Central memory CD8-positive, alpha-beta T cell (primary cell): ENCODE results near the gene CTNND1.

Experiments used
- ATAC-seq: fragments of 150-1000 bp; cut with Tn5 transposase; replicated peaks from 2 replicates; pipeline ENCODE4 v1.10.0; 2022; ENCODE audit warnings: mild to moderate bottlenecking, moderate FRiP score, moderate number of reproducible peaks; ENCODE audit not compliant: poor library complexity, severe bottlenecking; ENCODE audit errors: extremely low read depth
- DNase-seq, 2 donors: peaks; one replicate each; pipeline ENCODE4 v3.0.0; 2021; ENCODE audit warnings: low spot score in 2 of 2
- H3K27ac Mint-ChIP-seq: one replicate; pipeline ENCODE4 v1.8.0; 2022; ENCODE audit warnings: low read depth, mild to moderate bottlenecking, moderate library complexity, mixed read lengths
- H3K27me3 Mint-ChIP-seq: one replicate; pipeline ENCODE4 v1.8.0; 2022; ENCODE audit warnings: mixed read lengths
- H3K36me3 Mint-ChIP-seq: one replicate; pipeline ENCODE4 v1.8.0; 2022; ENCODE audit warnings: mild to moderate bottlenecking, moderate library complexity, mixed read lengths; ENCODE audit not compliant: insufficient read depth
- H3K4me1 Mint-ChIP-seq: one replicate; pipeline ENCODE4 v1.8.0; 2022; ENCODE audit warnings: mixed read lengths
- H3K4me3 Mint-ChIP-seq: one replicate; pipeline ENCODE4 v1.8.0; 2022; ENCODE audit warnings: mild to moderate bottlenecking, moderate library complexity, mixed read lengths
- H3K9me3 Mint-ChIP-seq: one replicate; pipeline ENCODE4 v1.8.0; 2022; ENCODE audit warnings: mixed read lengths

The CTNND1 gene

DNA sequence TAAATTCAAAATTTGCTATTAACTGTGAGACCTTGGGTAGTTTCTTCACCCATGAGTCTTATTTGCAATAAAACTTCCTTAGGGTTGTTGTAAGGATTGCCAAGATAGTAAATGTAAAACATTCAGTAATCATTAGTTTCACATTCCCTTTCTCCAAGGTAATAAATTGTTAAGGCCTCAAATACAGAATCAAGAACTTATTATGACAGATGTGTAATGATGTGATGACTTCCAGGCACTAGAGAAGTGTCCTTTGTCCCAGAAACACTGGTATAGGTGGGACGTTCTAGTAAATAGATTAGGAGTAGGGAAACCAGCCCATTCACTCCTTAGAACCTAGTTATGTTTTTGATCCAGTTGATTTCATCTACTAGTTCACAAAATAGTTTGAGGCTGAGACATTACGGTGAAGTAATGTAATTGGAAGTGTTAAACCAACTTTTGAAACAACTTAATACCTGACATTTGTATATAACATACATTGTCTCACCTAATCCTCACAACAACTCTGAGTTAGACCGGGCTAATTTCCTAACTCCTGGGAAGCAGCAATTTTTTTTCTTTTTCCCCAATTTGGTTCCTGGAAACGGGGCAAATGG lies 25.5 kb downstream of the CTNND1 start:
- Mint-ChIP-seq H3K4me3 (no peak overlapping the region), H3K27me3 (no peaks in the 10 kb centered on the region), H3K4me1 (peaks cover 7% of the 10 kb centered on the region), H3K27ac (no peak overlapping the region), H3K36me3 (peaks cover 6% of the 10 kb centered on the region), H3K9me3 (no peaks in the 10 kb centered on the region)
- ATAC-seq (no peak), DNase-seq (no peak)

DNA sequence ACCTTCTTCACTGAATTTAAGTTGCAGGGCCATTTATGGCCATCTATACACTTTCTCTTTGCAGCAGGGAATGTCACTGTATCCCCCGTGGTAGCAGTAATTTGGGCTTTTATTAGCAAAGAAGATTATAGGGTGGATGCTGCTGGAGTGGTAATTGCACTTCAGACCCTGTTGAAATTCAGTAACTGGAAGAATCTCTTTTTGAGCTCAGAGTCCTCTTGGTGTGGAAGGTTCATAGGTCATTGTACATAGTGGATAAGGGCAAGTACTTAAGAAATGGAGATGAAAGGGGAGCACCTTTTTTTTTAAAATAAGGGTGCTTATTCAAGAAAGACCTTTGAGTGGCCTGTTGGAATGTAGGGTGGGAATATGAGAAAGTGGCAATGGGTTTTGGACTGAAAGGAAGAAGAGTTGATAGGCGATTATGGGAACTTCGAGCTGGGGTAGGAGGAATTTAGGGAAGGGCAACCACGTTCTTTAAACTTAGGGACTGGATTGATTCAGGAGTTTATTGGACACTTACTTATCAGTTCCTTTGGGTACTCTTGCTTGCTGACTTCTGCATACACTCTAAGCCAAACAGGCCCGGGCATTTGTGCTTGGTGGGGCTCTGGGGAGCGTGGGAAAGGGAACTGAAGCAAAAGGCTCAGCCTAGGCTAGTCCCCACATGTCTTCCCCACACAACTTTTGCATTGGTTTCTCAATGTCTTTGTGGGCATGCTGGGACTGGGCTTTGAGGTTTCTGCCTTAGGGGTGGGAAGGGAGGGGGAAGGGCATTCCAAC lies 26.5 kb downstream of the CTNND1 start:
- Mint-ChIP-seq H3K4me1 (peaks cover 17% of the 10 kb centered on the region), H3K4me3 (no peak overlapping the region), H3K9me3 (no peaks in the 10 kb centered on the region), H3K27ac (no peak overlapping the region), H3K36me3 (peaks cover 8% of the 10 kb centered on the region), H3K27me3 (no peaks in the 10 kb centered on the region)
- DNase-seq (no peak), ATAC-seq (no peak)

DNA sequence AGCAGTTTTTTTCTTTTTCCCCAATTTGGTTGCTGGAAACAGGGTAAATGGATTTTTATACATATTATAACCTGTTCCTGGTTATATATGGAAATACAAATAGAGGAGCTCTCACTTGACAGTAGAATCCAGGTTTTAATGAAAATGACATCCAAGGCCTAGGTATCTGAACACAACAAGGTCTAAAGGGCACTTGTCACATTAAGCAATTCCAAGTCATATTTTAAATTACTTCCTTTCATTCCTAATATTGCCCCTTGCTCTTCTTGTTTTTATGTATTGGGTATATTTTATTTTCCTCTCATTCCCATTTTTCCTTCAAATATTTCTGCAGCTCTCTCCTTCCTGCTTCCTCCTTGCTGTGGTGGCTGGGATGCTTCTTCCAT lies 27.1 kb downstream of the CTNND1 start:
- ATAC-seq (no peak), DNase-seq (no peak)
- H3K4me3 Mint-ChIP-seq, result no peak overlapping the region
- no peak overlapping the region for H3K27ac Mint-ChIP-seq
- no peaks in the 10 kb centered on the region for H3K27me3 Mint-ChIP-seq
- H3K4me1 Mint-ChIP-seq, result peaks cover 23% of the 10 kb centered on the region
- H3K9me3 Mint-ChIP-seq, result no peaks in the 10 kb centered on the region
- H3K36me3 Mint-ChIP-seq, result peaks cover 8% of the 10 kb centered on the region

DNA sequence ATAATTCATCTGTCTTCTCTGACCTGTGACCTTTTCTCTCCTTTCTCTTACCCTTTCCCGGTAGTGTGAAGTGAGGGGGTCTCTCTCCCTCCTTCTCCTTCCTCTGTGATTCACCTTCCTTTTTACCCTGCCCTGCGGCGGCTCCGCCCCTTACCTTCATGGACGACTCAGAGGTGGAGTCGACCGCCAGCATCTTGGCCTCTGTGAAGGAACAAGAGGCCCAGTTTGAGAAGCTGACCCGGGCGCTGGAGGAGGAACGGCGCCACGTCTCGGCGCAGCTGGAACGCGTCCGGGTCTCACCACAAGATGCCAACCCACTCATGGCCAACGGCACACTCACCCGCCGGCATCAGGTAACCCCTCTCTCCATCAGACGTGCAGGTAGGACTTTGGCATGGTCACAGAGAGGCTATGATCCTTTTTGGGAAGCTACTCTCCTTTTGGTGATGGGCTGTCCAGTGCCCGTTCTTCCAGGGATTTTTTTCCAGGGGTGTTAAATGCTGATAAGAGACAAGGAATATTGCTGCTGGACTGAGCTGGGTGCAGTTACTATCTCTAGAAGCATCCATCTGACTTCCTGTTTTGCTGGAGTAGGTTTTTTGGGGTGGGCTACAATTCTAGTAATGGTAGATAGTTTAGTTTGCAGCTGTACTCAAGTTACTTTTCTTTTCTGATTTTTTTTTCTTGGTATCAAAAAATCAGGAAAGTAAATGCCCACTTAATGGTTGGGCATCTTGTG lies 29.9 kb downstream of the CTNND1 start:
- no peaks in the 10 kb centered on the region for H3K27me3 Mint-ChIP-seq
- DNase-seq (no peak), ATAC-seq (no peak)
- H3K36me3 Mint-ChIP-seq, result peaks cover 8% of the 10 kb centered on the region
- H3K4me3 Mint-ChIP-seq, result peak overlapping the region; percentile 59
- peaks cover 24% of the 10 kb centered on the region for H3K4me1 Mint-ChIP-seq
- H3K27ac Mint-ChIP-seq, result peak overlapping the region; percentile 93
- no peaks in the 10 kb centered on the region for H3K9me3 Mint-ChIP-seq

DNA sequence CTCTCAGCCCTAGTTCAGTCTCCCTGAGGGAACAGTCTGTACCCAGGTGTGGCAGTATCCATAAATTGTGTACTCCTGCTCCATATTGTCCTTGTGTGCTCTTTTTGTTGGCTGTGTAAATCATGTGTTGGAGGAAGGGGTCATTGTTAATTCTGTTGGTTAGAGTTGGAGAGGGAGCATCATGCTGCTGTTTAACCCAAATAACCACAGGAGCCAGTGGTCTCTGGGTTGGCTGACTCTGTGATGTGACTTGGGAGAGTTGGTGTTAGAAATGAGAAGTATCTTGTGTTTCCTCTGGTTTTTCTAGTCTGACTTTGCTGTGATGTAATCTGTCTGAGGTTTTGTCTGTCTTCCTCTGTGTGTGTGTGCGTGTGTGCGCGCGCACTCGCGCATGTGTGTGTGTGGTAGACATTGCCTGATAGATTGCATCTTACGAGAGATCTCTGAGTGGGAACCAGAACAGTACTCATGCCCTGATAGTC lies 30.5 kb downstream of the CTNND1 start:
- Mint-ChIP-seq H3K9me3 (no peaks in the 10 kb centered on the region), H3K4me1 (peaks cover 24% of the 10 kb centered on the region), H3K27me3 (no peaks in the 10 kb centered on the region), H3K27ac (peak overlapping the region; percentile 93), H3K36me3 (peaks cover 8% of the 10 kb centered on the region), H3K4me3 (peak overlapping the region; percentile 59)
- peak; percentile 70 to 81 for DNase-seq
- peak; percentile 96 for ATAC-seq

DNA sequence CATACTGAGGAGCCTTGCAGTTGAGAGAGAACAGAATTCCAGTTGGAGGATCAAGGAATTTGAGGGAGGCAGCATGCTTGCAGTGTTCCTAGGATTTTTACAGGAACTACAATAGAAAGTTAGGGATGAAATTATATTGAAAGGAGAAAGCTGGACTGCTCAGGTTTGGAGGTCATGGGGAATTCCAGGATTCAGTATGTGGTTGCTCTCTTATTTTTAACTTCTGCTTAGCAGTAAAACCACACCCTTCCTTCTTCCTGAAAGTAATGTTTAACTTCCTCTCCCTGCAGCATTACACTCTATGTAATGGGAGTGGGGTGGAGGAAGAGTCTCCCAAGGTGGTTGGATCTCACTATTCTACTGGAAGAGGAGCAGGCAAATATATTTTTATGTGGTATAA lies 31.3 kb downstream of the CTNND1 start:
- Mint-ChIP-seq H3K4me1 (peaks cover 24% of the 10 kb centered on the region), H3K36me3 (peaks cover 8% of the 10 kb centered on the region), H3K9me3 (no peaks in the 10 kb centered on the region), H3K4me3 (peak overlapping the region; percentile 59), H3K27ac (peak overlapping the region; percentile 93), H3K27me3 (no peaks in the 10 kb centered on the region)
- DNase-seq (no peak), ATAC-seq (no peak)

DNA sequence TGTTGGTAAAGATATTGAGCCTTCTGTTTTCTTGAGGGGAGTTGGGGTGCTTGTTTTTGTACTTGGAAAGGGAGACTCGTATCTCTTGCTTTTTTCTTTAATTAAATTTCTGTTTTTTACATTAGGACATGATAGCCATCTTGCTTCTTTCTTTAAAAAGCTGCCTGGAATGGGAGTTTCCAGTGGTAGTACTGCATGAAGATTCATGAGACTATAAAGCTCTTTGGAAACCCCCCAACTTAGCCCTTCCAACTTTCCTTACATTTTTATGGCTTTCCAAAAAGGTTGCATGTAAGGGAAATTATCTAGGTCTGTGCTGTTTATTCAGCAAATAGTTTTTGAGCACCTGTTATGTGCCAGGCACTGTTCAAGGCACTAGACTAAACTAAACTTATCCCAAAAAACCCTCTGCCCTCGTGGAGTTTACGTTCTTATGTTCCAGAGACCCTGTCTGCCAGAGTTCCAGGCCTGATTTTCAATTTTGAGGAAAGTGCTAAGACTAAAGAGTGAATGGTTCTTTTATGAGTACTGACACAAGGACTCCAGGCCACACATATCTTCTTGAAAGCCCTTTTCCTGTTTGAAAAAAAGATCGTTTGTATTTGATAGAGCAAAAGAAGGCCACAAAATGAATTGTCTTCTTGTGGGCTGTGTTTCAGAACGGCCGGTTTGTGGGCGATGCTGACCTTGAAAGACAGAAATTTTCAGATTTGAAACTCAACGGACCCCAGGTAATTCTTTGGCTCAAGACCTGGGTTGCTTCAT lies 31.9 kb downstream of the CTNND1 start:
- Mint-ChIP-seq H3K27ac (peak overlapping the region; percentile 93), H3K4me1 (peaks cover 24% of the 10 kb centered on the region), H3K9me3 (no peaks in the 10 kb centered on the region), H3K4me3 (peak overlapping the region; percentile 59), H3K27me3 (no peaks in the 10 kb centered on the region), H3K36me3 (peaks cover 8% of the 10 kb centered on the region)
- ATAC-seq (no peak), DNase-seq (no peak)

DNA sequence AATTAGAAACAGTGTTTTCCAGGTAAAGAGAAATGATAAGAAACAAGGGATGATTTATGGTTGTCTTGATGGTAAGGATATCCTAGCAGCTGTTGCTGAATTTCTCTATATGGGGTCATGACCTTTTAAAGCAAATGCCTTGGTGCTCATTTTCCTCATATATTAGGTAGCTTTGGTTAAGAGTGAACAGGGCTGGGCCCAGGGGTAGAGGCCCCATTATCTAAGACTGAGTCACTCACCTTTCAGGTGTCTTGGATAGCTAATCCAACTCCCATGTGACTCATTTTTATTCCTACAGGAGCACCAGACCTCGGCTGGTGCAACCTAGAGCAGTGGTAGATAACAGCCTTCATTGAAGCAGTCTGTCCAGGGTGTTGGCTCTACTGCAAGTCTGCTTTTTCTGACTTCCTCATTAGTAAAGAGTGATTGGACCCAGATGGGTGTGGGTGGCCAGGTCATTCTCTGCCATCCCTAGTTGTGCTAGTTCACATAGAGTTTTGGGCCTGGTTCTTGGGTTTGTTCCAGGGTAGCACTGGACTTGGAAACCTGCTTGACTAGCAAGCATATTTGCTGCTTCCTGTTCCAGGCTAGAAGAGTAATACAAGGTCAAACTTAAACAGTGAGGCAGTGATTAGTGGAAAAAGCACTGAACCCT lies 37.4 kb downstream of the CTNND1 start:
- H3K27ac Mint-ChIP-seq, result no peak overlapping the region
- ATAC-seq (no peak), DNase-seq (no peak)
- H3K27me3 Mint-ChIP-seq, result no peaks in the 10 kb centered on the region
- H3K4me3 Mint-ChIP-seq, result no peak overlapping the region
- H3K36me3 Mint-ChIP-seq, result peaks cover 8% of the 10 kb centered on the region
- peaks cover 9% of the 10 kb centered on the region for H3K4me1 Mint-ChIP-seq
- no peaks in the 10 kb centered on the region for H3K9me3 Mint-ChIP-seq

DNA sequence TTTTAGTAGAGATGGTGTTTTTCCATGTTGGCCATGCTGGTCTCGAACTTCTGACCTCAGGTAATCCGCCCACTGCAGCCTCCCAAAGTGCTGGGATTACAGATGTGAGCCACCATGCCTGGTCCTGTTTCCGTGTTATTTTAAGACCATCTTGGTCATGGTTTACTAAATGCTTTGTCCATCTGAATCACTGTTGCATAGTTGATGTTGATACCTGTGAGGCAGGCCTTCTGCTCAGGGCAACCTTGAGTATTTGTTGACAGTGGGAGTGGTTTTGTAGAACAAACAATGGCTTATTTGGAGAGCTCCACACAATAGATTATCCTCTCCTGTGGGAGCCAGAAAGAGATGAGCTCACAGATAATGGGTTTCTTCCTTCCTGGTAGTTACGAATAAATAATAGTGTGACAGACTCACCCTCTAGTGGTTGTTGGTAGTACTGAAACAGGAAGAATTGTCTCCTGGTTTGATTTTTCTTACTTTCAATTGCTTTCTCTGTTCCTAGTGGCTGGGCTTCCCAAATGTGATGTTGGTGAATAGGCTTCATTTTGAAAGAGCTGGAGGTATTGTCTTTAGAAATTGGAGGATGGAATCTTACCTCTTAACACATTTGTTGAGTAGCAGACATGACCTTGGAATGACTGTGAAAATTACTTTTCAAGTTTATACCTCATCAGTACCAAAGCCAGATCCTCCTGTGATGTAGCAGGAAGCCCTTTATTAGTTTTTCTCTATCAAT lies 39.0 kb downstream of the CTNND1 start:
- H3K4me1 Mint-ChIP-seq, result peaks cover 9% of the 10 kb centered on the region
- H3K9me3 Mint-ChIP-seq, result no peaks in the 10 kb centered on the region
- H3K4me3 Mint-ChIP-seq, result no peak overlapping the region
- no peaks in the 10 kb centered on the region for H3K27me3 Mint-ChIP-seq
- peak overlapping the region; percentile 89 for H3K27ac Mint-ChIP-seq
- no peak for DNase-seq
- peak; percentile 83 for ATAC-seq
- peaks cover 8% of the 10 kb centered on the region for H3K36me3 Mint-ChIP-seq

DNA sequence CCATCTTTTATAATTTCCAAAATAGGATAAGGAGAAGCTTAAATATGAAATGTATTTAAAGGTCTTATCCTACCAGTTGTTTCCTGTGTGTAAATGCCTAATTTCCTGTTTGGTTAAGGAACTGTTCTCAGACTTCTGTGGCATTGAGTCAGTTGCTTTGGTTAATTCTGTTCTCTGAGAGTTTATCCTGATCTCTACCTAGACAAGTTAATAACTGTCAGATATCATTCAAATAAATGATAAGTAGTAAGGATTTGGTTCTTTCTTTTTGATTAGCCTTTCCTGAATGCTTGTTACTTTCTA lies 39.5 kb downstream of the CTNND1 start:
- peak overlapping the region; percentile 89 for H3K27ac Mint-ChIP-seq
- H3K4me3 Mint-ChIP-seq, result no peak overlapping the region
- ATAC-seq (no peak), DNase-seq (no peak)
- peaks cover 9% of the 10 kb centered on the region for H3K4me1 Mint-ChIP-seq
- peaks cover 9% of the 10 kb centered on the region for H3K36me3 Mint-ChIP-seq
- no peaks in the 10 kb centered on the region for H3K27me3 Mint-ChIP-seq
- no peaks in the 10 kb centered on the region for H3K9me3 Mint-ChIP-seq

DNA sequence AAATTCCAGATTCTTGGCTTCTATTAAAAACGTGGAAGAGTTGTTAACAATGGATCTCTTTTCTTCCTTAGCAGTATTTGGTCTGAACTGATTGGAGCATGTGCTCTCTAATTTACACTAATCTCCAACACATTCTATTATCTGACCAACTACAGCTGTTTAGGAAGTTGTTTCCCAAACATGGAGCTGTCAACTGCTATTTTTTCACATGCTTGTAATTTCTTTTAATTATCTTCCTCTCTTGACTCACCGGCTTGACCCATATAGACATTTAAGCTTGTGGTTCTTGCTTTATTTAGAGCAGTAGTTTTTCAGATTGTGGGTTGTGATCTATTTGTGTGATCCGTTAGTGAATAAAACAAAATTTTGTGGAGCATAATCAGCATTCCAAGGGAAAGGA lies 40.8 kb downstream of the CTNND1 start:
- DNase-seq, result no peak
- no peak for ATAC-seq
- Mint-ChIP-seq H3K27ac (no peak overlapping the region), H3K9me3 (no peaks in the 10 kb centered on the region), H3K4me1 (peaks cover 9% of the 10 kb centered on the region), H3K27me3 (no peaks in the 10 kb centered on the region), H3K4me3 (no peak overlapping the region), H3K36me3 (peaks cover 9% of the 10 kb centered on the region)
